ES-I3 (cell line): ENCODE measurements around the gene SF3B6.
"Not testable (repeated sequence)": the region's sequence is repeated elsewhere in the genome, so short reads cannot be mapped to it uniquely, and the experiment has no call there.

ENCODE experiments used
- H3K36me3 ChIP-seq: 2 replicates; pipeline ENCODE4 v1.6.1; 2013; ENCODE audit warnings: mild to moderate bottlenecking, low read length, control low read depth, moderate library complexity; ENCODE audit not compliant: insufficient read depth
- H3K4me1 ChIP-seq: 2 replicates; pipeline ENCODE4 v1.6.1; 2013; ENCODE audit warnings: mild to moderate bottlenecking, control low read depth, low read length; ENCODE audit not compliant: insufficient read depth
- H3K9ac ChIP-seq: 2 replicates; pipeline ENCODE4 v1.6.1; 2013; ENCODE audit warnings: low read depth, mild to moderate bottlenecking, low read length, moderate library complexity
- H3K9me3 ChIP-seq: 2 replicates; pipeline ENCODE4 v1.6.1; 2013; ENCODE audit warnings: mild to moderate bottlenecking, low read length, moderate library complexity; ENCODE audit not compliant: control insufficient read depth, insufficient read depth

Gene SF3B6

GRCh38 chr2:24050041-24050979, 25.8 kb downstream of the SF3B6 start:
- peaks cover 6% of the 10 kb centered on the region; the same call in 1 of the 2 replicates for H3K4me1 ChIP-seq
- no peaks in the 10 kb centered on the region for H3K36me3 ChIP-seq
- peak overlapping the region; percentile 85 for H3K9ac ChIP-seq
- no peaks in the 10 kb centered on the region for H3K9me3 ChIP-seq

DNA sequence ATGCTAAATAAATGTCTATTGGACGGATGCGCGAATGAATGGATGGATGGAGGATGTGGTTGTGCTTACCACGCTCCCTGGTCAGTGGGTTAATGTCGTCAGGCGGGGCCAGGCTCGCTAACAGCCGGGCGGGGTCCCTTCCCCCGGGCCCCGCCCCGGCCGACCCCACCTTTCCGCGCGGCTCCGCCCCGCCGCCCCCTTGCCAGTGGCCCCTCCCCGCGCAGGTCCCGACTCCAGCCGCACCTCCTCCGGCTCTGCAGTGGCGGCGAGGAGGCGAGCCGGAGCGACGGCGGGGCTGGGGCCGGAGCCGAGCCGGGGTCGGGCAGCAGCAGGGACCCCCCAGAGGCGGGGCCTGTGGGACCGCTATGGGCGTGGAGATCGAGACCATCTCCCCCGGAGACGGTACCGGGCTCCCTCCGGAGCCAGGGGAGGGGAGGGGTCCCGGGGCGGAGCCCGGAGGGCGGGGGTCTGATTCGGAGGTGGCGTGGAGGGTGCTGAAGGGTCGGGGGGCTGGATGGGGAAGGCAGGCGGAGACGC, 26.6 kb downstream of the SF3B6 start, which contains the start of gene FKBP1B:
FKBP1B (plus strand) TSS at position 257 of the 537 bp plus-strand sequence; CDS start at position 366, 109 bp downstream.
- H3K4me1 ChIP-seq = peaks cover 6% of the 10 kb centered on the region; the same call in 1 of the 2 replicates
- H3K36me3 ChIP-seq = no peaks in the 10 kb centered on the region
- H3K9me3 ChIP-seq = no peaks in the 10 kb centered on the region
- peak within 1 kb of the TSS; percentile 85 for H3K9ac ChIP-seq

GRCh38 chr2:24048769-24049484, 27.2 kb downstream of the SF3B6 start:
- H3K9ac ChIP-seq = peak overlapping the region; percentile 85; the same call in 1 of the 2 replicates
- H3K36me3 ChIP-seq = no peaks in the 10 kb centered on the region
- peaks cover 6% of the 10 kb centered on the region; the same call in 1 of the 2 replicates for H3K4me1 ChIP-seq
- no peaks in the 10 kb centered on the region for H3K9me3 ChIP-seq

GRCh38 chr2:24047703-24048033, 28.5 kb downstream of the SF3B6 start:
- H3K36me3 ChIP-seq = no peaks in the 10 kb centered on the region
- peak overlapping the region; percentile 92 for H3K9ac ChIP-seq
- H3K4me1 ChIP-seq = peaks cover 6% of the 10 kb centered on the region; the same call in 1 of the 2 replicates
- no peaks in the 10 kb centered on the region for H3K9me3 ChIP-seq

DNA sequence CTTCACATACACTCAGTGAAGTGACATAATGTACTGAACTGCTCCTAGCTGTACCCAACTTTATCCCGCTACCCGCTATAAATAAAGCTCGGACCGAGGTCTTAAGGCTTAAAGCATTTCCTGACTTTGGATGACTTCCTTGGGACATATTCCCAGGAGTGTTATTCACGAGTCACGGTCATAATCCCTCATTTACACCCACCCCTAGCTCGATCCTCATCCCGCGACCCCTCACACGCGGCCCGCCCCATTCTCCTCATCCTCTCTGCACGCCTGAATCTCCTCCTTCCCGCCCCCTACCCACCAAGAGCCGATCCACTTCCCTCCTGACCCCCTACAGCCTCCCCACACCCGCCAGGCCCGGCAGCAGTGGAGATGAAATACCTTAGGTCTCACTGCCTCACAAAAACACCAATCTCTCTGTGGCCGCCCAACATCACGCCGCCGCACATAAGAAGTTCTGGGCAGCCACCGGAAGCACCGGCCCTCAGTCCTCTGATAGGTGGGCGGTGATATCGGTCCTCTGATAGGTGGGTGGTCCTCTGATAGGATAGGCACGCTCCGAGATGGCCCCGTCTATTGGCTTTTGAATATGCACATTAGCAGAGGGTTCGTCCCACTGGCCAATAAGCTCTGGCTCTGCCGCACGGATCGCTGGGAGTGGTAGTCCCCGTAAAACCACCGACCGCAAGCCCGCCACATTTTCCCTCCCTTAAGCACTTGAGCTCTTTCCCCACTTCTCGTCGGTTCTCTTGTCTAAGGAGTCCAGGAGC, 29.0 kb downstream of the SF3B6 start, which contains the start of gene WDCP:
WDCP (minus strand) TSS at position 462 of the 773 bp plus-strand sequence. CDS start 7,897 bp downstream, outside the sequence.
- Histone ChIP-seq H3K4me1 (peaks cover 6% of the 10 kb centered on the region; the same call in 1 of the 2 replicates), H3K9ac (peak within 1 kb of the TSS; percentile 92)

GRCh38 chr2:24046599-24046929, 29.6 kb downstream of the SF3B6 start:
- H3K4me1 ChIP-seq = peaks cover 6% of the 10 kb centered on the region; the same call in 1 of the 2 replicates
- H3K36me3 ChIP-seq = no peaks in the 10 kb centered on the region
- H3K9ac ChIP-seq = peak overlapping the region; percentile 92
- H3K9me3 ChIP-seq = no peaks in the 10 kb centered on the region

More for the DNA sequence above, 29.0 kb downstream of the SF3B6 start, which contains the start of gene WDCP:
- Histone ChIP-seq H3K9me3 (no peaks in the 10 kb centered on the region), H3K36me3 (no peaks in the 10 kb centered on the region)

DNA sequence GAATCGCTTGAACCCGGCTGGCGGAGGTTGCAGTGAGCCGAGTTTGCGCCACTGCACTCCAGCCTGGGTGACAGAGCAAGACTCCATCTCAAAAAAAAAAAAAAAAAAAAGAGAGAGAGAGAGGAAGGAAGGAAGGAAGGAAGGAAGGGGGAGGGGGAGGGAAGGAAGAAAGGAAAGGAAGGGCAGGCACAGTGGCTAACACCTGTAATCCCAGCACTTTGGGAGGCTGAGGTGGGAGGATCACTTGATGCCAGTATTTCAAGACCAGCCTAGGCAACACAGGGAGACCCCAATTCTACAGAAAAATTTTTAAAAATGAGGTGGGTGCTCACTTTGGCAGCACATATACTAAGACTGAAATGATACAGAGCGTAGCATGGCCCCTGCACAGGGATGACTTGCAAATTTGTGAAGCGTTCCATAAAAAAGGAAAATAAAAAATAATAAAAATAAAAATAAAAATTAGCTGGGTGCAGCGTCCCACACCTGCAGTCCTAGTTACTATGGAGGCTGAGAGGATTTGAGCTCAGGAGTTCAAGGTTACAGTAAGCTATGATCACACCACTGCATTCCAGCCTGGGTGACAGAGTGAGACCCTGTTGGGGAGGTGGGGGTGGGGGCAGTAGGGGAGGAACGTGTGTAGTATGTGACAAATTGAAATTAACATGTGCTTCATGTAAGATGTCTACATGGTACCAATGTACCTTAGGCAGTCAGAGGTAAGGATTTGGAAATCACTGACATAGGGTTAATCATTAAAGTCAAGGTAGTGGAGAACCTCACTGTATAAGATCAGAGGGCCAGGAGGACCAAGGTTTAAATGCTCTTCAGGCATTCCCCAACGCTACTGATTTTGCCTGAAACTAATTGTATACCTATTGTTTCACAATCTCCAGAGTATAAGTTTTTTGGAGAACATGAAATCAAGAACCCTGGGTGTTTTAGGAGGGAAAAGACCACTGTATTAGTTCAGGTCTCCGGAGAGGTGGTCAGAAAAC, 30.3 kb downstream of the SF3B6 start:
- Histone ChIP-seq H3K9me3 (no peaks in the 10 kb centered on the region), H3K36me3 (no peaks in the 10 kb centered on the region), H3K4me1 (peaks cover 6% of the 10 kb centered on the region; the same call in 1 of the 2 replicates), H3K9ac (peak overlapping the region; percentile 92)

- H3K9ac ChIP-seq, H3K9me3 ChIP-seq, H3K36me3 ChIP-seq, H3K4me1 ChIP-seq: not testable (repeated sequence)
These were observed 33.0 kb downstream of the SF3B6 start for GRCh38 chr2:24043133-24043532.

DNA sequence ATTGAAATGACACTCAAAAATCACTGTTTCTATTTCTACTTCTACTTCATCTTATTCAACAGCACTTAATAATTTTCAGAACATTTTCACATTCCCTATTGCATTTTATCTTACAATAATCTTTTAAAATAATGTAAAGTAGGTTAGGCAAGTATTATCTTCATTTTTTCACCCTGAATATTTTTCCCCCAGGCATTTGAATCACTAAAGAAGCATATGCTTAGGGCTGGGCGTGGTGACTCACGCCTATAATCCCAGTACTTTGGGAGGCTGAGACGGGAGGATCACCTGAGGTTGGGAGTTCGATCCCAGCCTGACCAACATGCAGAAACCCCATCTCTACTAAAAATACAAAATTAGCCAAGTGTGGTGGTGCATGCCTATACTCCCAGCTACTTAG, 35.6 kb downstream of the SF3B6 start:
- Histone ChIP-seq H3K9ac (no peak overlapping the region), H3K4me1 (no peaks in the 10 kb centered on the region), H3K9me3 (no peaks in the 10 kb centered on the region), H3K36me3 (peaks cover 16% of the 10 kb centered on the region)

DNA sequence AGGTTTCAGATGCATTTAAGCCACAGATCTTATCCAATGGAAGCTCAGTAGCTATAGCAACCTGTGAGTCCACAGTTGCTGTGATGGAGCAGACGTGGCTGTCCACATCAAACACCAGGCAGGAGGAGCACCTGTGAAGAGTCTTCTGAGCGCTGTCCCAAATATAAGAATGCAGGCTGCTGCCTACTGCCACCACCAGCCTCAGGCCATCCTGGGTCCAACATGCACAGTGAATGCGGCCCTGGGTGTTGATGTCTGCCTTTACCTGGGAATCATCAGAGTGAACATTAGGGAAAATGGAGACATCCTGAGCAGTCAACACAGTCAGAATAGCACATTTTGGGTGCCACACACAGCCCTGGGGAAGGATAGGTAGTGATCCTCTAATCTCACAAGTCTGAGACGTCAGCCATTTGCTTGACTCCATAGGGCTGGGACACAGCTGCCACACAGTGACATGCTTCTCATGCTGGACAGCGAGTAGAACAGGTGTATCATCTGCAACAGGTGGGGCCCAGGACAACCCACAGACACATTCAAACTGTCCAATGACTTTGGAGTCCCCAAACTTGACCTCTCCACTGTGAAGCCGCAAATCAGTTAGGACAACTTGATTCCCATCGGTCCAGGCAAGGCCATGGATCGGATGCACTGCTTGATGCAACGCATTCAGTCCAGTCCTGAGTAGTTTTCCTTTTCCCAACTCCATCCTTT, 37.2 kb downstream of the SF3B6 start:
- Histone ChIP-seq H3K36me3 (peaks cover 16% of the 10 kb centered on the region), H3K4me1 (no peaks in the 10 kb centered on the region), H3K9me3 (no peaks in the 10 kb centered on the region), H3K9ac (no peak overlapping the region)

DNA sequence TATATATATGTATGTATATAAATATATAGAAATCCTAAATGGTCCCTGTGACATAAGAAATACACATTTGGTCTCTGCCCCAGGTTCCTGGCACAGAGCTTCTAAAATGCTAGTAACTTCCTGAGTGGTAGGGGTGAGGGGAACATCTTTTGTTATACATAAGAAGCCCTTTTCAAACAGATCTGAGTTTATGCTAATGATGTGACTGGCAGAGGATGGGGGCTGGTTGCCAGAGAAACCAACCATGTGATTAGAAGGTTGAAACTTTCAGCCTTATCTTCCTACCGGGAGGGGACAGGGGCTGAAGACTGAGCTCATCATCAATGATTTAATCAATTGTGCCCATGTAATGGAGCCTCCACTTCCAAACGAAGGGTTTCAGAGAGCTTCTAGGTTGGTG, 49.9 kb downstream of the SF3B6 start:
- no peak overlapping the region for H3K9ac ChIP-seq
- H3K9me3 ChIP-seq = no peaks in the 10 kb centered on the region
- peaks cover 30% of the 10 kb centered on the region for H3K4me1 ChIP-seq
- H3K36me3 ChIP-seq = peaks cover 6% of the 10 kb centered on the region; the same call in 1 of the 2 replicates

GRCh38 chr2:24024996-24025663, 51.0 kb downstream of the SF3B6 start:
- Histone ChIP-seq H3K36me3 (peaks cover 6% of the 10 kb centered on the region; the same call in 1 of the 2 replicates), H3K4me1 (peaks cover 30% of the 10 kb centered on the region), H3K9me3 (no peaks in the 10 kb centered on the region), H3K9ac (no peak overlapping the region)
